Subcutaneous adipose tissue (tissue), 4 donors: ENCODE data around the gene KLK2. TPM values are rescaled to one million over a fixed set of nuclear protein-coding genes. Genes with fewer than 3 reads are reported as not detected.

ENCODE experiments used
- total RNA-seq, 4 donors: library from RNA; depleted of rRNA; stranded (reverse); fragments of >200 nt; gene quantifications; one replicate each; pipeline ENCODE4 v1.1.0, GENCODE V29; 2016

KLK2 gene
- total RNA-seq, 4 donors from 2014 or later: 0.44 TPM; not detected in 3

Other genes with a start within 250 kb of the KLK2 start
- gene SYT3, start 233.6 kb upstream of the KLK2 start, total RNA-seq: not detected
- 1 to 10 TPM in 1 of 4 donors, not detected in 3; 1.9 TPM for gene C19orf81, start 224.0 kb upstream of the KLK2 start, total RNA-seq
- gene SHANK1, start 153.6 kb upstream of the KLK2 start, total RNA-seq: 1 to 10 TPM in 1 of 4 donors, not detected in 3; 1.0 TPM
- gene CLEC11A, start 150.1 kb upstream of the KLK2 start, total RNA-seq: 10 to 100 TPM in 2 of 4 donors, 1 to 10 TPM in 2; 4.1 to 23.5 (median 9.6) TPM
- gene GPR32, start 103.0 kb upstream of the KLK2 start, total RNA-seq: not detected
- gene ACP4, start 83.0 kb upstream of the KLK2 start, total RNA-seq: not detected
- gene KLK1, start 49.7 kb upstream of the KLK2 start, total RNA-seq: under 1 TPM in 1 of 4 donors, not detected in 3; 0.68 TPM
- not detected for gene KLK15, start 39.9 kb upstream of the KLK2 start, total RNA-seq
- gene KLK3, start 18.5 kb upstream of the KLK2 start, total RNA-seq: not detected
- gene KLK4, start 38.0 kb downstream of the KLK2 start, total RNA-seq: not detected
- gene KLK5, start 79.6 kb downstream of the KLK2 start, total RNA-seq: not detected
- not detected for gene KLK6, start 96.2 kb downstream of the KLK2 start, total RNA-seq
- gene KLK7, start 110.5 kb downstream of the KLK2 start, total RNA-seq: 1 to 10 TPM in 1 of 4 donors, not detected in 3; 1.5 TPM
- gene KLK8, start 128.2 kb downstream of the KLK2 start, total RNA-seq: not detected
- gene KLK10, start 146.3 kb downstream of the KLK2 start, total RNA-seq: 1 to 10 TPM in 1 of 4 donors, not detected in 3; 1.0 TPM
- gene KLK11, start 153.2 kb downstream of the KLK2 start, total RNA-seq: not detected
- not detected for gene KLK12, start 161.6 kb downstream of the KLK2 start, total RNA-seq
- not detected for gene KLK13, start 191.7 kb downstream of the KLK2 start, total RNA-seq
- not detected for gene KLK14, start 209.4 kb downstream of the KLK2 start, total RNA-seq
- gene CTU1, start 235.0 kb downstream of the KLK2 start, total RNA-seq: 1 to 10 TPM; 2.8 to 8.5 (median 4.6) TPM